Upper lobe of left lung (tissue), 4 donors: ENCODE measurements around the gene DPP10.

Experiments used
- POLR2A ChIP-seq, 4 donors: fragments of 450-650 bp; IDR thresholded peaks; one replicate each; pipeline ENCODE4 v1.5.1; 2016 to 2017; ENCODE audit warnings: antibody characterized with exemption in 4 of 4, mild to moderate bottlenecking in 2 of 4
- TF ChIP-seq, protein P1 (sequence below), 6 experiments: fragments of 450-650 bp in 4 of 6; fragments of 200-600 bp in 2 of 6; sonication (generic) in 2 of 6; IDR thresholded peaks; one replicate each; pipeline ENCODE4 v1.5.1; 2016 to 2019; ENCODE audit warnings: antibody characterized with exemption in 6 of 6

- TF ChIP-seq, protein P1, sequence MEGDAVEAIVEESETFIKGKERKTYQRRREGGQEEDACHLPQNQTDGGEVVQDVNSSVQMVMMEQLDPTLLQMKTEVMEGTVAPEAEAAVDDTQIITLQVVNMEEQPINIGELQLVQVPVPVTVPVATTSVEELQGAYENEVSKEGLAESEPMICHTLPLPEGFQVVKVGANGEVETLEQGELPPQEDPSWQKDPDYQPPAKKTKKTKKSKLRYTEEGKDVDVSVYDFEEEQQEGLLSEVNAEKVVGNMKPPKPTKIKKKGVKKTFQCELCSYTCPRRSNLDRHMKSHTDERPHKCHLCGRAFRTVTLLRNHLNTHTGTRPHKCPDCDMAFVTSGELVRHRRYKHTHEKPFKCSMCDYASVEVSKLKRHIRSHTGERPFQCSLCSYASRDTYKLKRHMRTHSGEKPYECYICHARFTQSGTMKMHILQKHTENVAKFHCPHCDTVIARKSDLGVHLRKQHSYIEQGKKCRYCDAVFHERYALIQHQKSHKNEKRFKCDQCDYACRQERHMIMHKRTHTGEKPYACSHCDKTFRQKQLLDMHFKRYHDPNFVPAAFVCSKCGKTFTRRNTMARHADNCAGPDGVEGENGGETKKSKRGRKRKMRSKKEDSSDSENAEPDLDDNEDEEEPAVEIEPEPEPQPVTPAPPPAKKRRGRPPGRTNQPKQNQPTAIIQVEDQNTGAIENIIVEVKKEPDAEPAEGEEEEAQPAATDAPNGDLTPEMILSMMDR (IDR thresholded peaks at IDR 0.05) = no peak
- TF ChIP-seq POLR2A (IDR thresholded peaks at IDR 0.05) = no peak
Measured at GRCh38 chr2:114940785-114941458, 498.5 kb downstream of the DPP10 start.
